SIG-M5 (cell line): ENCODE measurements around the gene B3GALT4.
A peak's percentile ranks its signal among the peaks of the same experiment; 100 is the strongest.
"Not testable (repeated sequence)": the region's sequence is repeated elsewhere in the genome, so short reads cannot be mapped to it uniquely, and the experiment has no call there.

Experiments used
- DNase-seq: peaks from one replicate; lab custom pipeline; 2025; lab: John Stamatoyannopoulos, UW

The B3GALT4 gene

DNA sequence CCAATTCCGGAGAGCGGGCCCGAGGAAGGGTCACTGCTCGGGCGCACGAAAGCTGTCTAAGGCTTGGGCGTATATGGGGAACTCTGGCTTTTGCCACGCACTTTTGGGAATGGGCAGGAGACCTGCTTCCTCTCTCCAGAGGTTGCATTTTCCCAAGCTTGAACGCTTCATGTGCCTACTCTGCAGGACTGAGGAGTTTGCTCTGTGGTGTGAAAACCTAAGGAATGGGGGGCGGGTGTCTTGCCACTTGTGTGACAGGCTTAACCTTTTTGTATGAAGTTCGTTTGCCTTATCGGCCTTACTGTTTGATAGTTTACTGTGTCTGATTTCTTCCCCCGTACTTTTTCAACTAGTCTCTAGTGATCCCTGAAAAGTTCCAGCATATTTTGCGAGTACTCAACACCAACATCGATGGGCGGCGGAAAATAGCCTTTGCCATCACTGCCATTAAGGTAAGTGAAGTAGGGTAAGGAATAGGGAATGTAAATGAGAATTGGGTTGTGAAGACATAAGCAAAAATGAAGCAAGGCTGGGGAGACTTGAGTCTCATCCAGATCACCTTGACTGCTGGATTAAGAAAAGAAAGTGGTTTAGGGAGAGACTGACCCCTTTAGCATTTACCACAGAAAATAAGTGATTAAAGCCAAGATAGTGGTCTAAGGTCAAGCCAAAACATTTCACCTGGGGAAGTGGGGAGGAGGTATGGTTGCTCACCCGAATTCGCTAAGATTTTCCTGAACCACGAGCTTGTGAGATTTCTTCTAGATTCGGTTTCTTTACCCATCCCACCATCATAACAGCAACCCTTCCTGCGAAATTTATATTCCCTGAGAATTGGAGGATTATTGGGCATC lies 4.4 kb upstream of the B3GALT4 start:
- DNase-seq, result no peak

DNA sequence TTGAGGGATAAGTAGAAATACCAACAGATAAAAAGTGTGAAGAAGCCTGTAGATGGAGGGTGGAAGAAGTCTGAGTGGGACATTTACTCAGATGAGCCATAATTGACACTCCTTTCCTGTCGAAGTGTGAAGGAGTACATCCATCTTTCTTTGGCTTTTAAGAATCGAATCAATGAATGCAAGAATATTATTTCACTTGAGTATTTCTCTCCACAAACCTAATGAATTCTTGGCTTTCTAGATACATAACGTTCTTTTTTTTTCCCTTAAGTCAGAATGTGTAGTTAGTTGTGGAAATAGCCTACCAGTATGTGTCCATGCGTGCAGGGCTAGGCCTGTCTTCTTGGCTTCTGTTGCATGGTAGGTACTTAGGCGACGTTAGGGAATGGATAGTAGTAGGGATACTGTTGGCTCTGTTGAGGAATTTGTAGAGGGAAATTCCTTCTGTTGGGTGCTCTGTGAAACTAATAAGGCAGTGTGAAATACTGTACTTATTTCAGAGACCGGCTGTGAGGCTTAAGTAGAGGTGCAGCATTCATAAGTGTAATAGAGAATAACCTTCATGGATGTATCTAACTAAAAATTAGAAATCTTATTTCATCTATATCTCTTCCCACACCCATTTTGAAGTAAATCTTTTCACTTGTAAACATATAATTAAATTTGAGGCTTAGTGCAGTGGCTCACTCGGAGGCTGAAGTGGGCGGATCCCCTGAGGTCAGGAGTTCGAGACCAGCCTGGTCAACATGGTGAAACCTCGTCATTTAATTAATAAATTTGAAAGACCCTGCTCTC lies 3.6 kb upstream of the B3GALT4 start:
- no peak for DNase-seq

DNA sequence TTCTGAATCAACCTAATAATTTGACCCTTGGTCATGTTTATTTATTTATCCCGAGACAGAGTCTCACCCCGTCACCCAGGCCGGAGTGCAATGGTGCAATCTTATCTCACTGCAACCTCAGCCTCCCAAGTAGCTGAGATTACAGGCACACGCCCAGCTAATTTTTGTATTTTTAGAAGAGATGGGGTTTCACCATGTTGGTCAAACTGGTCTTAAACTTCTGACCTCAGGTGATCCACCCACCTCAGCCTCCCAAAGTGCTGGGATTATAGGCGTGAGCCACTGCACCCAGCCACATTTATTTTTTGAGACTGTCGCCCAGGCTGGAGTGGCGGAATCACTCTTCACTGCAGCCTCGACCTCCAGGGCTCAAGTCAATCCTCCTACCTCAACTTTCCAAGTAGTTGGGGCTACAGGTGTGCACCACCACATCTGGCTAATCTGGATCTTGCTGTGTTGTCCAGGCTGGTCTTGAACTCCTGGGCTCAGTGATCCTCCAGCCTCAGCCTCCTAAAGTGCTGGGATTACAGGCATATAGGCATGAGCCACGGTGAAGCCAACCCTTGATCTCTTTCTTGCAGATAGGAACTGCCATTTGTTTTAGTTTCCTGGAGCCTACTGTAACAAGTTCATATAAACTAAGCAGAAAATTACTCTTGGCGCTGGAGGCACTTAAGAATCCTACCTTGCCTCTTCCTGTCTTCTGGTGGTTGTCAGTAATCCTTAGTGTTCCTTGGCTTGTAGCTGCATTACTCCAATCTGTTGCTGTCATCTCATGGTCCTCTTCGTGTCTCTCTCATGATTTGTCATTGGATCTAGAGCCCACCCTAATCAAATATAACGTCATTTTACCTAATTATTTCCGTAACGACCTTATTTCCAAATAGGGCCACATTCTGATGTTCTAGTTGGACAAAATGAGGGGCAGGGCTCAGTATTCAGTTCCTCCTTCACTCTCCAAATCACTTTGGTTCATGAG lies 2.7 kb upstream of the B3GALT4 start:
- no peak for DNase-seq

DNA sequence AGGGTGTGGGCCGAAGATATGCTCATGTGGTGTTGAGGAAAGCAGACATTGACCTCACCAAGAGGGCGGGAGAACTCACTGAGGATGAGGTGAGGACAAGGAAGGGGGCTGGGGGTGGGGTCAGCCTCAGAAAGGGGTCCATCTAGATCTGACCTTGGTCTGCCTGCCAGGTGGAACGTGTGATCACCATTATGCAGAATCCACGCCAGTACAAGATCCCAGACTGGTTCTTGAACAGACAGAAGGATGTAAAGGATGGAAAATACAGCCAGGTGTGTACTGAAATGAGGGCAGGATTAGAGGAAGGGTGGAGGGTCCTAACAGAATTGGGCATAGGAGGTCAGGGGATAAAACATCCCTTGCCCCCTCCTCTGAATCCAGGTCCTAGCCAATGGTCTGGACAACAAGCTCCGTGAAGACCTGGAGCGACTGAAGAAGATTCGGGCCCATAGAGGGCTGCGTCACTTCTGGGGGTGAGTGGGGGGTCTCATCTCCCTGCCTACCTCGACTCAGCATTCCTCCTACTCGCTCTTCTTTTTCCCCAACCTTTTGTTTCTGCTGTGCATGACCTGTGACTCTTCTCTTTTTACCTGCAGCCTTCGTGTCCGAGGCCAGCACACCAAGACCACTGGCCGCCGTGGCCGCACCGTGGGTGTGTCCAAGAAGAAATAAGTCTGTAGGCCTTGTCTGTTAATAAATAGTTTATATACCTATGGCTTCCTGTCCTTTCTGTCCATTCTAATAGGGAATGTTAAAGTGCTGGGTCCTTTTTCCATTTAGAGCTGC lies 935 bp upstream of the B3GALT4 start:
- DNase-seq, result not testable (repeated sequence)

DNA sequence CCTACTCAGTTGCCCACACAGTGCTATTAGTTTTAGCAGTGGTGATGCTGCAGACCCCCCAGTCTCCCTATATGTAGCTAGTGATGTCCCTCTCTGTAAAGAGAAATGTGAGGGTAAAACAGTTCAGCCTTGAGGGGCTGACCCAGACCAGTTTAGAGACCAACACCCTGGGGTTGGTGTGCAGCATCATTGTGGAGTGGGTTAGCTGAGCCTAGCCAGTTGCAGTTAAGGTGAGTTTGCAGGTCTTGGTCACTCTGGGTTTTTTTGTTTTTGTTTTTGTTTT lies 401 bp upstream of the B3GALT4 start:
- no peak for DNase-seq

DNA sequence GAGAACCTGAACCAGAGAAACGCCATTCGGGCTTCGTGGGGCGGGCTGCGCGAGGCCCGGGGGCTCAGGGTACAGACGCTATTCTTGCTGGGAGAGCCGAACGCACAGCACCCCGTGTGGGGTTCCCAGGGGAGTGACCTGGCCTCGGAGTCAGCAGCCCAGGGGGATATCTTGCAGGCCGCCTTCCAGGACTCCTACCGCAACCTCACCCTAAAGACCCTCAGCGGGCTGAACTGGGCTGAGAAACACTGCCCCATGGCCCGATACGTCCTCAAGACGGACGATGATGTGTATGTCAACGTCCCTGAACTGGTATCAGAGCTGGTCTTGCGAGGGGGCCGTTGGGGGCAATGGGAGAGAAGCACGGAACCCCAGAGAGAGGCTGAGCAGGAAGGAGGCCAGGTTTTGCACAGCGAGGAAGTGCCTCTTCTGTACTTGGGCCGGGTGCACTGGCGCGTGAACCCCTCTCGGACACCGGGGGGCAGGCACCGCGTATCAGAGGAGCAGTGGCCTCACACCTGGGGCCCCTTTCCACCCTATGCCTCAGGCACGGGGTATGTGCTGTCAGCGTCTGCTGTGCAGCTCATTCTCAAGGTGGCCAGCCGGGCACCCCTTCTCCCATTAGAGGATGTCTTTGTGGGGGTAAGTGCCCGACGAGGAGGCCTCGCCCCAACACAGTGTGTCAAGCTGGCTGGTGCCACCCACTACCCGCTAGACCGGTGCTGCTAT lies 904 bp downstream of the B3GALT4 start:
- DNase-seq, result no peak

DNA sequence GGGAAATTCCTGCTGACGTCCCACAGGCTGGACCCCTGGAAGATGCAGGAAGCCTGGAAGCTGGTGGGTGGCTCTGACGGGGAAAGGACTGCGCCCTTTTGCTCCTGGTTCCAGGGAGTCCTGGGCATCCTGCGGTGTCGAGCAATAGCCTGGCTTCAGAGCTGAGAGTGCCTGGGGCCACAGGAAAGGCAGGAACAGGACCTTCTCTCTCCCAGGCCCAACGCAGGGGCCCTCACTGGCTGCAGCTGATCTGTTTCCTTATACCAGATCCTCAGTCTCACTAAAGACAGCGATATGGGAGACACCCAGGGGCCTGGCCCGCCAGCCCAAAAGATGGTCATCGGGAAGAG lies 1.4 kb downstream of the B3GALT4 start:
- DNase-seq, result no peak

DNA sequence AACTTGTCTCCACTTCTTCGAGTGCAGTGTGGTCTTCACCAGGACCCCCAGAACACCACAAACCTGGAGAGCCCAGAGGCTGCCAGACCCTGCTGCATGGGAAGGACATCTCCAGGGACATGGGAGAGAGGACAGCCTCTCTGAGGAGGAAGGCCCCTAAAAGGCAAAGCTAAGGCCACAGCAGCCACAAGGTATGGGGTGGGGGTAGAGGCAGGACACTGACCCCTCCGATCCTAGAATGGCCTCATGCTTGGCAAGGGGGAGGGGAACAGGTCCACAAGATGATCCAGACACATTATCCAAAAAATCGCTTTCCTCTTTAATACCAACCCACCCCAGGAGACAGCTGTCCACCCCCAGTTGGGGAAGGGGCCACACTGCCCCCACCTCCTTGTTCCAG lies 1.9 kb downstream of the B3GALT4 start:
- no peak for DNase-seq

DNA sequence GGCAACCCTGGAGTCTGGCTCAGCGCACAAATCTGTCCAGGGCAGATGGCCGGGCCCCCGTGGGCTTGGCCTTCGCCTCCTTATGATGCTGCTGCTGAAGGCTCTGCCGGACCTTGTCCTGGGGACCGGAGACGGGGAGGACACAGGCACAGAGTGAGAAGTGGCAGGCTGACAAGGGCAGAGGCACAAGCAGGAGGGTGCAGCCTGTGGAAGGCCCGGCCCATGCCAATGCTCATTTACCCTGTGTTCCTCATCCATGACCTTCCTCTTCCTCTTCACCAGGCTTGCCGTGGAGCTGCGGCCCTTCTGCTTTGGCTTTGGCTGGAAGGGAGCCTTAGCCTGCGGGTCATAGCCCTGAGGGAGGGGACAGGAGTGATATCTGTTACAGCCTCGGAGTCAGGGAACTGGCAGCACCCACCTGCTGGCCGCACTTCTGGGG lies 2.4 kb downstream of the B3GALT4 start:
- DNase-seq, result no peak

DNA sequence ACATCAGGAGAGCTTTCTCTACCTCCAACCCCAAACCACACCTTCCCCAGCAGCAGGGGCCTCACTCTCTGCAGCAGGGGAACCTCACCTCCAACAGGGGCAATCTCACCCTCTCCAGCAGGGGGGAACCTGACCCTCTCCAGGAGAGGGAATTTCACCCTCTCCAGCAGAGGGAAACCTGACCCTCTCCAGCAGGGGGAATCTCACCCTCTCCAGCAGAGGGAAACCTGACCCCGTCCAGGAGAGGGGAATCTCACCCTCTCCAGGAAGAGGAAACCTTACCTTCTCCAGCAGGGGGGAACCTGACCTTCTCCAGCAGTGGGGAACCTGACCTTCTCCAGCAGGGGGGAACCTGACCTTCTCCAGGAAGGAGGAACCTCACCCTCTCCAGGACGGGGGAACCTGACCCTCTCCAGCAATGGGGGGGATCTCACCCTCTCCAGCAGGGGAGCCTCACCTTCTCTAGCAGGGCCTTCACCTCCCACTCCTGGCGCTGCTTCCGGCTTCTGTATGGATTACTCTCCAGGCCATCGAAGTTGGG lies 3.1 kb downstream of the B3GALT4 start:
- DNase-seq, result no peak

DNA sequence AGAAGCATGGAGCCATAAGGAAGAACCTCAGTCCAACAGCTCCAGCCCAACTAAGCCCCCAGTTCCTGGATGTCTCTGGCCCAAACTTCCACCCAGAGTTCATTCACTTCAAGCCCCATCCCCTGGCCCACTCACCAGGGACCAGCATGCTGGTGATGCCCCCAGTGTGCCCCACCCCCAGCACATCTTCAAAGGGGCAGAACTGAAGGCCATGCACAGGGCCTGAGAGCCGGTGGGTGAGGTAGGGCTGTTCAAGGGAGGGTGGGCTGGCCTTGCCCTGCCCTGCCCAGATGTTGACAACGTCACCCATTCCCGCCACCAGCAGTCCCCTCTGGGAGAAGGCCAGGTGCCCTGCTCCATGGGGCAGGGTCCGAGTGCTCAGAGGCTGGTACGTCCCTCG lies 3.6 kb downstream of the B3GALT4 start:
- no peak for DNase-seq

DNA sequence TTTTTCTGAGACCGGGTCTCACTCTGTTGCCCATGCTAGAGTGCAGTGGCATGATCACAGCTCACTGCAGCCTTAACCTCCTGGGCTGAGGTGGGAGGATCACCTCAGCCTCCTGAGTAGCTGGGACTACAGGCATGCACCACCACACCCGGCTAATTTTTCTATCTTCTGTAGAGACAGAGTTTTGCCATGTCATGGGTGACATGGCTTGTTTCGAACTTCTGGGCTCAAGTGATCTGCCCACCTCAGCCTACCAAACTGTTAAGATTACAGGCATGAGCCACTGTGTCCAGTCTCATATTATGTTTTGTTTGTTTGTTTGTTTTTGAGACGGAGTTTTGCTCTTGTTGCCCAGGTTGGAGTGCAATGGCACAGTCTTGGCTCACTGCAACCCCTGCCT lies 8.3 kb downstream of the B3GALT4 start:
- not testable (repeated sequence) for DNase-seq

DNA sequence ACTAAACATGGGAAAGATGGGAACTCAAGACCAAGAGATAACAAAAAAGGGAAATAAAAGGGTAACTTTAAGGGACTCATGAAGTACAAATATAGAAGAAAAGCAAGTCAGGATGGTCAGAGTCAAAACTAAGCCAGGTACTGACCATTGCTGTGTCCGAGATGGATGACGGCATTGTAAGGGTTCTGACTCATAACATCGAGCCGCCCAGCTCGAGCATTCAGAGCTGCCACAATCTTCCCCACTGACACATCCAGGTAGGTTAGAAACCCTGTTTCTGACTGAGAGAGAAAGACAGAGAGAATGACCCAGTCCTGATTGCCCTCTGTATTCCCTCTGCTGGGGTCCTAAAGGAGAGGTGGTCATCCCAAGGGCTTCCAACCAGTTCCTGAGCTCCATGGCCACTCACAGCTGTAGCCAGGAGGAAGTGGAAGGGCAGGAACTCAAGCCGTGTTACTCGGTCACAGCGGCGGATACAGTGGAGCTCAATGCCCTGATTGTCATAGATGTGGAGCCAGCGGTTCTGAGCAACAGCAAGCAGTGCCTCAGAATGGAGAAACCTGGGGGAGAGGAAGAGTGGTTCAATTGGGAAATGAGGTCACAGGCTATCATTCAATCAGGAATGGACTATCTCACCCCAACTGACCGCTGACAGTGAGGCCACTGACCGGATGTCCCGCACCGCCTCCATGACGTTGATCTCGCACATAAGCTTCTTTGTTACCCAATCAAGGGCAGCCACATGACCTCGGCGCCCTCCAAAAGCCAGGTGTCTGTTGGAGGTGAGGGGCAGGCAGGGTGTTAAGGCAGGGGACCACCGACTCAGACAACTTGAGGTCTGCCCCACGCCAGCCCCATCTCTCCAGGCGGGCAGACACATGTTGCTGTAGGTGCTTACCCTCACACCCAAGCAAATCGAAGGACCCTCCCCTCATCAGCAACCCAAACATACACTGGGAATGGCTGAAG lies 10.3 kb downstream of the B3GALT4 start:
- DNase-seq, result no peak

DNA sequence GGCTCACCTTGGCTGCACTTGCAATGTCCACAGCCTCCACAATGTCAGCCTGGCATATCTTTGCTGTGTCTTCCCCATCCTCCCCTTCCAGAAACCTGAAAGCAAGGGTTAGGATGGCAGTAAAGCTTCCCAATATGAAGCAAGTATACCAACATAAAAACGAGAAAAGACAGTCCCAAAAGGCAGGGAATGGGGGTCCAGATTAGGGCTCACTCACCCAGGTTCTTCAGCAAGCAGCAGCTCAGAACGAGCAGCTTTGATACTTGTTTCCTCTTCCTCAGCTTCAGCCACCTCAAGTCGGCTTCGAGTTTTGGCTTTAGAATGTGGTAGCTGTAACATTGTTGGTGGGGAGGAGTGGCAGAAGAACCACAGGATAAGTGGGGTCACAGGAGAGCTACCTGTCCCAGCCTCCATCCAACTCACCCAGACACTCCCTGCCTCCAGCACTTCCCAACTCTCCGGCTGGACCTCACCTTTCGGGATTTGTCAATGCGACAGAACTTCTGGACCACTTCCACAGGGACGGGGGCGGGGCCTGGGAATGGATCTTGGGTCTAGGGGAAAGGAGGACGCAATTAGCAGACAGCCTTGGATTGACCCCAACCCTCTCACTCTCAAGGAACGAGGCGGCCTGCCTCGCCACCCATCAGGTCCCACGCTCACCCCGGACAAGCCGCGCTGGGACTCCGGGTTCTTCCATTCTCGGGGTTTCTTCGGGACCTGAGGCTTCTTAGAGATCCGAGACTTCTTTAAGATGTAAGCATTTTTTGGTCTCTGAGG lies 11.4 kb downstream of the B3GALT4 start:
- no peak for DNase-seq

DNA sequence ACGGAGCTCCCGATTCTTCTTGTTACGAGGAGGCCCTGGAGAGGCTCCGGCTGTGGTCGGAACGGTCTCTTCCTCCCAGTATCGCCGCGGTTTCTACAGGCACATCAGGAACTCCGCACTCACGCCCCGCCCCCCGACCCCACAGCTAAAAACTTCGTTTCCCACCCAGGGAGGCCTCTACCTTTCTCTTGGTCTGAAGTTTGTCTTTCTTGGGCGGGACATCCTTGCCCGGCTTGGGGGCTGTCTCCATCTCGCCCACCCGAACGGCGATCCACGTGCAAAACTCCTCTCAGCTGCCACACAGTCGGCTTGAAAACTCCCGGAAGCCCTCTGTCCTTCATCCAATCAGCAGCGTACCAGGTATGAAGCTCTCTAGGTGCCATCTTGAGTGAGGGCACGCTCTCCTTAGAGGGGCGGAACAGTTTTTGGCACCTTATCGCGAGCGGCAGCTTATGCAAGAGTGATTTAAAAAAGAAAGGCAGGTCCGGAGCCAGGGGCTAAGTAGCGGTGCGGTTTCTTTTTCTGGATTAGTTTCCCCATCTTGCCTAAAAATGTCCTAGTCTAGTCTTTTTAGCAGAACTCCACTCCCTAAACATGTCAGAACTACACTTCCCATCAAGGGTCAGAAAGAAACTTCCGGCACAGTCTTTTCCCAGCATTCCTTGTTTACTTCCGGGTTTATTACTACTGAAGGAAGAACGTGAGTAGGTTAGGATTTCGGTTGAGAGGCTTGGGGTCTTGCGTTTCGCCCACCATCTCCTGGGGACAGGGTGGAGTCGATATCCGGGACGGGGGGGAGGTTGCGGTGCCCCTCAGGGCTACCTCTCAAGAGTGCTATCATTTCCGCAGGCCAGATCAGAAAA lies 12.2 kb downstream of the B3GALT4 start, which contains the start of the genes PFDN6 and WDR46:
Gene PFDN6, plus strand, starts transcription at position 681 of the 863 bp plus-strand sequence. CDS start 256 bp downstream, outside the sequence.
Gene WDR46, minus strand, starts transcription at position 319 of the 863 bp plus-strand sequence. Its CDS starts 69 bp downstream, at position 250.
- peak; percentile 92 for DNase-seq

DNA sequence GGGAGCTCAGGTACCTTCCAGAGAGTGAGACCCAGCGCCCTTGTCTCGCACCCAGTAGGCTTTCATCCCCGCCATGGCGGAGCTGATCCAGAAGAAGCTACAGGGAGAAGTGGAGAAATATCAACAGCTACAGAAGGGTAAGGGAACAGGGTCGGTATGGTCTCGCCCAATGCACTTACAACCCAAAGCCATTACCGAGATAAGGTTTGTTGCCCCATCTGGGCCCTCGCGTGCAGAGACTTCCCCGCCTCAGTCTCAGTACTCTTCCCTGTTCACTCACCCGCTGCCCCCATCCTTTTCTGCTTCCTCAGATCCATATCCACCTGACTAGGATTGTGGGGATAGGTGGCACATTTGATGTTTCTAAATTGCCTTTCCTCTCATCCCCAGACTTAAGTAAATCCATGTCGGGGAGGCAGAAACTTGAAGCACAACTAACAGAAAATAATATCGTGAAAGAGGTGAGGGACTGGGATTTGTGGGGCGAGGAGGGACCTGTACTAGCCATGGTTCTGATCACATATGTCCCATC lies 12.9 kb downstream of the B3GALT4 start:
- no peak for DNase-seq

DNA sequence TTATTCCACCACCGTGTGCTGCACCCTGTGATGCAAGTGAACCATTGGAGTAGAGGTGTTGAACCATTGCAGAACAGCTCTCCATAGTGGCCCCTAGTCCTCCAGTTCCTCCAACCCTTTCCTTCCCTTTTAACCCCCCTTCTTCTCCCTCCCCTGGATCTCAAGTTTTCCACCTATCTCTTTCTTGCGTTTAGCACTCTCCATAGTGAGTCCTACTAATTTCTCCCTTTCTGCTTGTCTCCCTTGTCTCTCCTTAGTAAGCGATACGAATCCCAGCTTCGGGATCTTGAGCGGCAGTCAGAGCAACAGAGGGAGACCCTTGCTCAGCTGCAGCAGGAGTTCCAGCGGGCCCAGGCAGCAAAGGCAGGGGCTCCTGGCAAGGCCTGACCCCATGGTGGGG lies 13.5 kb downstream of the B3GALT4 start:
- no peak for DNase-seq
